Adrenal gland (tissue), 5 donors: ENCODE measurements around the gene ZNF609.

ENCODE experiments used
- CTCF ChIP-seq, 6 experiments: fragments of 450-650 bp in 4 of 6; fragments of 200-600 bp in 2 of 6; sonication (generic) in 1 of 6; IDR thresholded peaks; 1 replicate in 5 of 6; 2 replicates in 1 of 6; pipeline versions ENCODE4 v1.5.1 to v1.8.0; 2016 to 2021; ENCODE audit warnings: antibody characterized with exemption in 6 of 6, mild to moderate bottlenecking in 2 of 6, moderate library complexity in 1 of 6
- POLR2A ChIP-seq, 2 donors: fragments of 450-650 bp; IDR thresholded peaks; one replicate each; pipeline ENCODE4 v1.6.1; 2017; ENCODE audit warnings: antibody characterized with exemption in 2 of 2, mild to moderate bottlenecking in 2 of 2, moderate library complexity in 1 of 2
- donor health status: DM: no; HTN: no; CAD: no.

GRCh38 chr15:64464276-64465005 lies 4.1 kb downstream of the ZNF609 start:
- no peak for TF ChIP-seq POLR2A (IDR thresholded peaks at IDR 0.05)
- no peak for TF ChIP-seq CTCF (IDR thresholded peaks at IDR 0.05)
